GM21447 (cell line): ENCODE measurements around the gene CYSTM1.

Source experiments
- ATAC-seq: cut with Tn5 transposase; IDR thresholded peaks from one replicate; pipeline ENCODE4 v1.9.1; 2021; ENCODE audit not compliant: unreplicated experiment

CYSTM1 gene

GRCh38 chr5:140232731-140233130 is 57.7 kb downstream of the CYSTM1 start:
- no peak for ATAC-seq

GRCh38 chr5:140234377-140234989 is 59.5 kb downstream of the CYSTM1 start:
- ATAC-seq, result no peak

GRCh38 chr5:140235791-140236551 is 61.0 kb downstream of the CYSTM1 start:
- ATAC-seq, result no peak

GRCh38 chr5:140236891-140237598 is 62.1 kb downstream of the CYSTM1 start:
- no peak for ATAC-seq

GRCh38 chr5:140238756-140239155 is 63.8 kb downstream of the CYSTM1 start:
- ATAC-seq, result no peak

- no peak for ATAC-seq
These were observed 64.5 kb downstream of the CYSTM1 start for GRCh38 chr5:140239461-140239860.

GRCh38 chr5:140239939-140240700 is 65.1 kb downstream of the CYSTM1 start:
- no peak for ATAC-seq

- ATAC-seq, result no peak
These were observed 66.2 kb downstream of the CYSTM1 start for GRCh38 chr5:140240987-140241706.

GRCh38 chr5:140242099-140242498 is 67.1 kb downstream of the CYSTM1 start:
- no peak for ATAC-seq

GRCh38 chr5:140242890-140243585 is 68.0 kb downstream of the CYSTM1 start:
- no peak for ATAC-seq

GRCh38 chr5:140243706-140244250 is 68.8 kb downstream of the CYSTM1 start:
- no peak for ATAC-seq

GRCh38 chr5:140244525-140245025 is 69.6 kb downstream of the CYSTM1 start:
- ATAC-seq, result peak; percentile 73

GRCh38 chr5:140245341-140245740 is 70.4 kb downstream of the CYSTM1 start:
- ATAC-seq, result no peak

- no peak for ATAC-seq
These were observed 70.9 kb downstream of the CYSTM1 start for GRCh38 chr5:140245926-140246325.

GRCh38 chr5:140246378-140247122 is 71.6 kb downstream of the CYSTM1 start:
- ATAC-seq, result no peak

- ATAC-seq, result no peak
These were observed 73.4 kb downstream of the CYSTM1 start for GRCh38 chr5:140248414-140248813.

- no peak for ATAC-seq
These were observed 74.5 kb downstream of the CYSTM1 start for GRCh38 chr5:140249536-140249935.

GRCh38 chr5:140250386-140250785 is 75.4 kb downstream of the CYSTM1 start:
- no peak for ATAC-seq

- peak; percentile 78 for ATAC-seq
These were observed 76.6 kb downstream of the CYSTM1 start for GRCh38 chr5:140251527-140251973.
